A549 treated with Hydrocortisone at 1 μM for 4 hours (cell line): ENCODE results near the gene MS4A10. TPM values are rescaled to one million over a fixed set of nuclear protein-coding genes. Genes with fewer than 3 reads are reported as not detected.

Experiments
- total RNA-seq: library from RNA; stranded (reverse); fragments of 200-300 nt; extraction: Qiagen RNA extraction; gene quantifications from 5 replicates; pipeline ENCODE4 v1.2.3, GENCODE V29; 2022

Gene MS4A10
- total RNA-seq = not detected in 5 replicates

DNA sequence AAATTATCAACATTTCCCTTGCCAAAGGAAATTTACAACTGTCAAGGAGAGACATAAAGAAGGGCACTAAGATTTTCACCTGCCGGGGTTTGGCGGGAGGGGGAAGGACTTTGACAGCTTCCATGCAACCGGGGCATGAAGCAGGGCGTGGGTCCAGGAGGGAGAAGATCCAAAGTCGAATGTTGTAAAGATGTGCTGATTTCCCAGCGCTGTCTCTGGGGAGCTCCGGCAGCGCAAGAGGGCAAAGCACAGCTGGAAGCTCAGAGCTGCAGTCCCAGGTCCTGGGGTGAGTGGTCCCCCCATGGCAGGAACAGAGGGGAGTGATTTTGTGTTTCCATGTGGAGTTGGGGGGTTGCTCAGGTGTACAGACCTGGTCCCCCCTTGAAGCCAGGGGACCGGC is at the start of gene MS4A10:
TSS of gene MS4A10 (plus strand) at position 198 of the 400 bp plus-strand sequence. CDS start 5,003 bp downstream, outside the sequence.

DNA sequence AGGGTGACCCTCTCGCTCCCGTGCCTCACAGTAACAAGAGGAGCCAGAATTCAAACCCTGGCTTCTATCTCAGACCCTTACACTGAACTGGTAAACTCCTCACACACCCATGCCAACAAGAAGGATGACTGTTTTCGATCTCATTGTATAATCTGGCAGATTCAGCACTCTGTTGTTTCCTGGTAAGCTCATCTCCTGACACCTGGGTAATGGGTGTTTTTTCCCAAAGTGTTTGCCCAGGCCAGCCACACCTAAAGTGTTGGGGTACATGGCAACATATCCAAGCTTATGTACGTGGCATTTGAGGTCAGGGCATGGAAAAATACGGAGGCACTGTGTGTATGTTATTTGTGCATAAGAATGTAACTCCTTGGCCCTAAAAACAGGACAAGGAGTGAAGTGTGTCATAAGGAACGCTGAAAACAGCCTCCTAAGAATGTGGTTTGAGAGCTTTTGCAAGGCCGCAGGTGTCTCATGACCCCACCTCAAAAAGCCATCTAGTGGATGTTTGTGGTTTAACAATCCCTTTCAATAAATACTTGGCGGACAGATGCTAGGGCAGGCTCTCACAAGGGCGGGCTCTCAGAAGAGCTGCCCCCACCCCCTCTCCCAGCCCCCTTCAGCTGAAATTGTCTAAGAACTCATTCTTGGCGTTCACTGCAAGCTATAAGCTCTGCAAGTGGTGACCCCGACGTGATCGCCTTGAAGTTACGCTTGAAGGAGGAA is 28.7 kb upstream of the MS4A10 start, which contains the start of gene MS4A15:
TSS of gene MS4A15 (plus strand) at position 561 of the 726 bp plus-strand sequence. CDS start 6,867 bp downstream, outside the sequence.

DNA sequence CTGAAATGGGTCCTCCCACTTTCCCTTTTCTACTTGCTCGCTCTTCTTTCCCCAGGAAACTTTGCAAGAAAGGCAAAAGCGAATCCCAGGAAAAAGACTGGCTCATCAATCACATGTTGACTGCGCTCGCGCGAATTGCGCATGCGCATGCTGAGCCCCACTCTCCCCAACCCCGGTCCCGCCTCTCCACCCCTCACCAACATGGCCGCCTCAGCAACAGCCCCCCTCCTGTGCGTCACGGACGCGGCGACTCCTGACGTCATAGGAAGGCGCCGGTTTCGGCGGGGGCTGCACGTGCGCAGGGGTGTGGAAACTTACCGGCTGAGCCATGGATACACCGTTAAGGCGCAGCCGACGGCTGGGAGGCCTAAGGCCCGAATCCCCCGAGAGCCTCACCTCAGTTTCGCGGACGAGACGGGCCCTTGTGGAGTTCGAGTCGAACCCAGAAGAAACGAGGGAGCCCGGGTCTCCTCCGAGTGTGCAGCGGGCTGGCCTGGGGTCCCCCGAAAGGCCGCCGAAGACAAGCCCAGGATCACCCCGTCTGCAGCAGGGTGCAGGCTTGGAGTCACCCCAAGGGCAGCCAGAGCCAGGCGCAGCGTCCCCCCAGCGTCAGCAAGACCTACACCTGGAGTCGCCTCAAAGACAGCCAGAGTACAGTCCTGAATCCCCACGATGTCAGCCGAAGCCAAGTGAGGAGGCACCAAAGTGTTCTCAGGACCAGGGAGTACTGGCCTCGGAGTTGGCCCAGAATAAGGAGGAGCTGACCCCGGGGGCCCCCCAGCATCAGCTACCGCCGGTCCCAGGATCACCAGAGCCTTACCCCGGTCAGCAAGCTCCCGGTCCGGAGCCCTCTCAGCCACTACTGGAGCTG is 56.9 kb downstream of the MS4A10 start, which contains the start of gene CCDC86:
TSS of gene CCDC86 (plus strand) at position 317 of the 871 bp plus-strand sequence. CDS start at position 329, 12 bp downstream.

Other genes starting within 250 kb of the MS4A10 start
- not detected in 5 replicates for gene MS4A8, start 85.7 kb upstream of the MS4A10 start, total RNA-seq
- not detected in 5 replicates for gene MS4A18, start 60.6 kb upstream of the MS4A10 start, total RNA-seq
- gene MS4A15, start 28.5 kb upstream of the MS4A10 start, total RNA-seq = 0.07 TPM in 1 of 5 replicates, not detected in the others
- 89.0 to 107 TPM (median 95.4 TPM) in 5 replicates for gene CCDC86, start 56.8 kb downstream of the MS4A10 start, total RNA-seq
- 0.03 to 0.12 TPM (median 0.05 TPM) in 4 of 5 replicates, not detected in the other for gene PTGDR2, start 70.6 kb downstream of the MS4A10 start, total RNA-seq
- gene ZP1, start 82.2 kb downstream of the MS4A10 start, total RNA-seq = 0.14 to 0.46 TPM (median 0.28 TPM) in 5 replicates
- gene PRPF19, start 121.3 kb downstream of the MS4A10 start, total RNA-seq = 168 to 186 TPM (median 176 TPM) in 5 replicates
- 107 to 134 TPM (median 124 TPM) in 5 replicates for gene TMEM109, start 128.8 kb downstream of the MS4A10 start, total RNA-seq
- 92.5 to 131 TPM (median 123 TPM) in 5 replicates for gene TMEM132A, start 139.1 kb downstream of the MS4A10 start, total RNA-seq
- gene SLC15A3, start 166.8 kb downstream of the MS4A10 start, total RNA-seq = not detected in 5 replicates
- 0.08 to 0.22 TPM (median 0.21 TPM) in 5 replicates for gene CD6, start 186.3 kb downstream of the MS4A10 start, total RNA-seq